HG03521 (cell line): ENCODE data around the gene SZRD1.

Experiments used
- ATAC-seq: cut with Tn5 transposase; IDR thresholded peaks from one replicate; pipeline ENCODE4 v1.9.1; 2021; ENCODE audit warnings: mild to moderate bottlenecking, moderate library complexity; ENCODE audit not compliant: unreplicated experiment

Gene SZRD1

DNA sequence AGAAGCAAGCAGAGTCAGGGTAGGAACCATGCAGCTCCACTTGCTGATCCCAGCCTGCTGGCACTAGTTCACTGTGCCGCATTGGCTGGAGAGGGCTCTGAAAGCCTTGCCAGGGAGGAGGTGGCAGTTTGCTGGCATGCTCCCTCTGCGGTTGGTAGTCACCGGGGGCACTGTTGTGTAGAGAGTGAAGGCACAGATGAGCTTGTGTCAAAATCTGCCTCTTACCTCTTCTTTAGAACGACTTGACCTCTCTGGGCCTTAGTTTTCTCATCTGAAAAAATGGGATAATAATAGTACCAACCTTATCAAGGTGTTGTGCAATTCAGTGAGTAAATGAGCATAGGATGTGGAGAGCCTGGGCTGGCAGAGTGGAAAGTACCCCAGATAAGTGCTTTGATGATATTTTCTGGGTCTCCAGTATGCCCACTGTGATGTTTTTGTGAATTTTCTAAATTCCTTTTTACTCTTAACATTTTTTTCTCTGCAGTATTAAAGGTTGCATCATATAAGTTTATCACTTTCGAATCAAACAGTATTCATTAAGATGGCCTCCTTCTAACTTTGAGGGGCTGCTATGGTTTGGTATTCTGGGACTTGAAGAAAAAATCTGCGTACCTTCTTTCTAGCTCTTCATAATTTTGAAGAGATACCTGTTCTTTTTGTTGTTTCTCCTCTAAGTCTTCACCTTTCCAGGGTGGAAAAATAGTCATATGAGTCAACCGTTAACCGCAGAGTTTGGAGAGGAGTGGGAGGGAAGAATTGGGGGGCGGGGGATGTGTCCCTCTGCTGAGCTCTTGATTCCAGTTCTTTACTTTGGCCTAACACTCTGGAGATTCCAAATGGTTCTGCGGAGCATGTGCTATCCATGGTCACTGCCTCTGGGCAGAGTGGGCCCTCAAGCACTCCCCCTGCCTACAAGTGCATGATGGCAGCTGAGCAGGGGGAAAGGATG is 26.8 kb downstream of the SZRD1 start:
- ATAC-seq, result no peak

DNA sequence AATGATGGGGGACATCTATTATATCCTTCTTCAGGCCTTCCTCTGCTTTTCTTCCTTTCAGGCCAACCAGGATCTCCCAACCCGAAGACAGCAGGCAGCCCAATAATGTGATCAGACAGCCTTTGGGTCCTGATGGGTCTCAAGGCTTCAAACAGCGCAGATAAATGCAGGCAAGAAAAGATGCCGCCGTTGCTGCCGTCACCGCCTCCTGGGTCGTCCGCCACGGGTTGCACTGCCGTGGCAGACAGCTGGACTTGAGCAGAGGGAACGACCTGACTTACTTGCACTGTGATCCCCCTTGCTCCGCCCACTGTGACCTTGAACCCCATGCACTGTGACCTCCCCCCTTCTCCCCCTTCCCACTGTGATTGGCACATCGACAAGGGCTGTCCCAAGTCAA is 27.9 kb downstream of the SZRD1 start:
- no peak for ATAC-seq

DNA sequence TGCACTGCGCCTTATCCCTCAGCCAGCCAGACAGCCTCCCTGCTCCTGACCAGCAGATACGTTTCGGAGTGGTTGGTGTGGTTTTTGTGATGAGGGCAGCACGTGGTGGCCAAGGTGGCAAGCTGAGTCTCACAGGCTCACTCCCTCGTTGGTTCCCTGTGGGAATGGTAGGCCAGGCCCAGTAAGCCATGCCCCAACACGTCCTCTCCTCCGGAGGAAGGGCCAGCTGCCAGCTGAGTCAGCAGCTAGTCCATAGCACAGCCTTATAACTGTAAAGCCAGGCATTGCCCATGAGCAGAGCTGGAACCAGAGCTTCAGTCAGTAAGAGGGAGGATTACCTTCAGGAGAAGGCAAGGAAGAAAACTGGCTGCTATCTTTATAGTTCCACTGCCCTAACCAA is 29.5 kb downstream of the SZRD1 start:
- ATAC-seq, result no peak

DNA sequence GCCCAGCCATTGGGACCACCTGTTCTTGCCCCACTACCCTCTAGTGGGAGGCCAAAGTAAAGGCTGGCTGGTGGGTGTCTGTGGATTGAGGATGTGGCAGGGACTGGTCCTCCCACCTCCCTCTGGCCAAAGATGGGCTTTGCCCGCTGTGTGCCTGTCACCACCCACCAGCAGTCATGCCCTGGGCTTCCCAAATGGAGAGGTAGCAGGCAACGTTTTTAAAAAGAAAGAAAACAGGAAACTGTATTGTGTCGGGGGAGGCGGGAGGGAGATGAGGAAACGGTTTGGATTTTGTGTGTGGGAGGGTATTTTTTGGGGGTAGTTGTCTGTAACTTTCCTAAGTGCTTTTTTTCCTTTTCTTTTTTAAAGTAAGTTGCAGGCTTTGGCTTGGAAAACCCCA is 30.1 kb downstream of the SZRD1 start:
- no peak for ATAC-seq

DNA sequence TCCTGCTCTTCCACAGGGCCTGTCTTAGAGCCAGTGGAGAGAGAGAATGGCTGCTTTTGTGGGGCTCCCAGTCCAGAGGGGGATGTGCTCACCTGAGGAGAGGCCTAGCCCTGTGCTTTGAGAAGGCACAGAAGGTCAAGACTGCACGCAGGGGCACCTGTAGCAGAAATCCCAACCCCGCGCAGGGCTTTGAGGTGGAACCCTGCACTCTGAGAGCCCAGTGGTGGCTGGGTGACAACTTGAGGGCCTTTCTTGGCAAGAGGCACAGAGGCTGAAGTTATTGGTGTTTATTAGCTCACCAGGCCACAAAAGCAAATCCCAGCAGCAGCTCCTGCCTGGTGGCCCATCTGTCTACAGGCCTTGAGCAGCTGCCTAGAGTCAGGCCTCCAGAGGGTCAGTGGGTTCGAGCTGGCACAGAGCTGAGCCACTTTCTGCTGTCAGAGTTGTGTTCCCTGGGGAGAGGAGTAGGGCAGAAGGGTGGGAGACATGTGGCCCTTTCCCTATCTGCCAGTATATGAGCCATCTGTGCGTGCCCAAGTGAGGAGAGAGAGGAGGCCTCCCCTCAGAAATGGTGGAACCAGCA is 31.4 kb downstream of the SZRD1 start:
- ATAC-seq, result no peak

DNA sequence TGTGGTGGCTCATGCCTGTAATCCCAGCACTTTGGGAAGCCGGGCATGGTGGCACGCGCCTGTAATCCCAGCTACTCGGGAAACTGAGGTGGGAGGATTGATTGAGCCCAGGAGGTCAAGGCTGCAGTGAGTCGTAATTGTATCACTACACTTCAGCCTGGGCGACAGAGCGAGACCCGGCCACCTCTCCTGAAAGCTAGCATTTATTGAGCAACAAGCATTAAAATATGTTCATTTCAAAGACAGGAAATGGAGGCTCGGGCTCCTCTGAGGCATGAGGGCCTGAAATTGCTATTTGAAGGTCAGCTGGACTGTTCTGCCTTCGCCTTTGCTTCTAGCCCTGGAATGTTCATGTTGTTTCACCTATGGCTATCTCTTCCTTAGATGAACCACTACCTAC is 35.7 kb downstream of the SZRD1 start:
- ATAC-seq, result no peak

DNA sequence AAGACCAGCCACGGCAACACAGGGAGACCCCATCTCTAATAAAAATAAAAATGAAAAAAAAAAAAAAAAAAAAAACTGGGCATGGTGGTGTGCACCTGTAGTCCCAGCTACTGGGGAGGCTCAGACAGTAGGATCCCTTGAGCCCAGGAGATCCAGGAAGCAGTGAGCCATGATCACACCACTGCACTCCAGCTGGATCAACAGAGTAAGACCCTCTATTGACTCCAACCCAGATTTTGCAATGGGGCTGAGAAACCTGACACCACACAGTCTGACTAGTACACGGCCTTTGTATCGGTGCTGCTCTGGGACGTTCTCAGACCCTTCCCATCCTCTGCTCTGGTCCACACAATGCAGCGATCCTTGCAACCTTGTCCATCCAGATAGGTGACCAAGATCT is 38.4 kb downstream of the SZRD1 start:
- ATAC-seq, result no peak

DNA sequence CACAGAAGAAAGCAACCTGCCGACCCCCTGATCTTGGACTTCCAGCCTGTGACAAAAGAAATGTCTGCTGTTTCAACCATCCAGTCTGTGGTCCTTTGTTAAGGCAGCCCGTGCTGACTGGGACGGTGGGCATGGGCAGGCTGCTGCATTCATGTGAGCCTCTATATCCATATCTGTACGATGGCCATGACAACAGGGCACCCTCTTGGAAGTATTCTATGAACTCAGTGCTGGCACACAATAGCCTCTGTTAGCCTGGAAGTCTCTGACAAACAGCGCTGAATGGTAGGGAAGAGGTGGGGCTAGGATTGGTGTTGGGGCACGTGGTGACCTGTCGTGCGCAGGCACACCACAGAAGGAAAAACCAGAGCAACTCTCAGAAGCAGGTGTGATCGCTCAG is 39.8 kb downstream of the SZRD1 start:
- ATAC-seq, result no peak

DNA sequence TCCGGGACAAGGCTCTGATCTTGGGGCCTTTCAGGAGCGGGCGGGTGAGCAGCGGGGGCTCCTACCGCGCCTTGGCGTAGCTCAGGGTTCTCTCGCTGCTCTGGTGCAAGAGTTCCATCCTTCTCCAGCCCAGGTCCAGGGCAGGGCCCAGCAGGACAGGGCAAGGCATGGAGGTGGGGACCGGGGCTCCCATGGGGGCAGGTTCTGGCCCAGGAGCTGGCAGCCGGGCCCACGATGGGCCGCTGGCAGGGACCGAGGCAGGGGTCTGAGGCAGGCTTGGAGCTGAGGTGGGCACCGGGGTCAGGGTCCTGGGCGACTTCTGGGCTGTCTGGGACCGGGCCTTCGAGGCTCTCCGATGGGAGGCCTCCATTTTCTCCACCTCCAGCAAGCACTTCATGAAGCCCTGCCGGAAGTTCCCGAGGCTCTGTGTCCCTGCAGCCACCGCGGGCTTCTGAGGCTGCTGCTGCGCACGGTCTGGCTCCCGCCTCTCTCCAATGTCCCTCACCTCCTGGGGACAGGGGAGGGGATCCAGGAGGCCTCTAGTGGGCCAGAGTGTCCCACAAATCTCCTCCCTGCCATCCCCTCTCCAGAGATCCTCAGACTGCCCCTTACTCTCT is 42.6 kb downstream of the SZRD1 start:
- no peak for ATAC-seq

DNA sequence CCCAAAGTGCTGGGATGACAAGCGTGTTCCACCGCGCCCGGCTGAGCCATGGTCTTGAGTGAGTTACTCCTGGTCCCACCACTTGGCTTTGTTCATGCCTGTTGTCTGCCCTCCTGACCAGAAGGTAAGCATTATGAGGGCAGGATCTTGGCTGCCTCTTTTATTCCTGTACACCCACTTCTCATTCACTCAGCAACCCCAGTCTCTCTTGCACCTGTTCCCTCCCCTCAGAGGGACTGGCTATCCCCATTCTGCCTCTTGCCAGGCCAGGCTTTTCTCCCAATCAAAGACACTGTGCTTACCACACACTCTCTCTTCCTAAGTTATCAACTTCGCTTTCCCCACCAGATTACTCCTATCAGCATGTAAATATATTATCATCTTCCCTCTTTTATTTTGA is 43.8 kb downstream of the SZRD1 start:
- no peak for ATAC-seq

DNA sequence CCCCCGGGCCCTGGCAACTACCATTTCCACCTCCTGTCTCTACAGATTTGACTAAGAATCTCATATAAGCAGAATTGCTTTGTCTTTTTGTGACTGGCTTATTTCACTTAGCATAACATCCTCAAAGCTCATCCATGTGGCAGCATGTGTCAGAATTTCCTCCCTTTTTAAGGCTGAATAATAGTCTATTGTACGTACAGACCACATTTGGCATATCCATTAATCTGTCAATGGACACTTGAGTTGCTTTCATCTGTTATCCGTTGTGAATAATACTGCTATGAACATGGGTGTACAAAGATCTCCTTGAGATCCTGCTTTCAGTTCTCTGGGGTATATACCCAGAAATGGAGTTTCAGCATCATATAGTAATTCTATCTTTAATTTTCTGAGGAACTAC is 46.1 kb downstream of the SZRD1 start:
- ATAC-seq, result no peak

DNA sequence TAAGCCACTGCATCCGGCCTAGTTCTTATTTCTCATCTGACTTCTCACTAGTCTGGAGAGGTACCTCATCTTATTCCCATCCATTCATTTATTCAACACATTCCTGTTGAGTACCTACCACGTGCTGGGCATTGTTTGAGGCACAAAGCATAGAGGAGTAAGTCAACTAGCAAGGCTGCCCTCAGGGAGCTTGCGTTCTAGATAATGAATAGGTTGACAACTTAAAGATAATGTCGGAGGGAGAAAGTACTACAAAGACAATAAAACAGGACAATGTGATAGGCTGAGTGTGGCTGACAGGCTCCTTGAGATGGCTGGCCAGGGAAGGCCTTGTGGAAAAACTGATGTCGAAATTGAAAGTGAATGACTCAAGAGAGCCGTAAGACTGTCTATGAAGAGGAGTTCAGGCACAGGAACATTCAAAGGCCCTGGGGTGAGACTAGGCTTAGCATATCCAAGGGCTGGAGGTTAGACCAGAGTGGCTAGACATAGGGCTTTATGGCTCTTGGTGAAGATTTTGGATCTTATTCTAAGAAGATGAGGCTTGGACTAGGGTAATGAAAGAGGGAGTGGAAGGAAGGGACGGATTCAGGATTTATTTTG is 51.9 kb downstream of the SZRD1 start:
- no peak for ATAC-seq

DNA sequence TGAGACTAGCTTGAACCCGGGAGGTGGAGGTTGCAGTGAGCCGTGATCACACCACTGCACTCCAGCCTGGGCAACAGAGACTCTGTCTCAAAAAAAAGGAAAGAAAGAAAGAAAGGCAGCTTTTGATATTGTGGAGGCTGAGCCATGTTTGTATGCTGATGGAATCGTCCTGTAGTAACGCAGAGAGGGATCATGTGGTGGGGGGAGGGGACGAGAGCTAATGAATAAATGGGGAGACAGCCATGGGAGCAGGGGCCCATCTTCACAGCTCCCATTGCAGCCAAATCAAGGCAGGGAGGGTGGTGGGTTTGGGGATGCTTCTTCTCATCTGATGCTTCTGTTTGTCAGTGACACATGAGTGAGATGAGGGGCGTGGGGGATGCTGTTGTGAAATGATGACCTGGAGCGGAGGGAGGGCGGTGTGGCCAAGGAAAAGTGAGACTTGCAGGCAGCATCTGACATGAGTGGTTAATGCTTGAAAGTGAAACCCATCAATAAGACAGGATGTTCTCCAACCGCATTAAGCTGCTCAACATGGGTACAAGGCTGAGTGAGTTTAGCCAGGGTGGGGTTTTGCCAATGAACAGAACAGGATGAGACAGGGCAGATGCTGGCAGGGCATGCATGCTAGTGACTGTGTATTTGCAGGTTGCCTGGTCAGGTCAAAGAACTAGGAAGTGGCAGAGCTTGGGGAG is 53.5 kb downstream of the SZRD1 start:
- ATAC-seq, result peak; percentile 69

DNA sequence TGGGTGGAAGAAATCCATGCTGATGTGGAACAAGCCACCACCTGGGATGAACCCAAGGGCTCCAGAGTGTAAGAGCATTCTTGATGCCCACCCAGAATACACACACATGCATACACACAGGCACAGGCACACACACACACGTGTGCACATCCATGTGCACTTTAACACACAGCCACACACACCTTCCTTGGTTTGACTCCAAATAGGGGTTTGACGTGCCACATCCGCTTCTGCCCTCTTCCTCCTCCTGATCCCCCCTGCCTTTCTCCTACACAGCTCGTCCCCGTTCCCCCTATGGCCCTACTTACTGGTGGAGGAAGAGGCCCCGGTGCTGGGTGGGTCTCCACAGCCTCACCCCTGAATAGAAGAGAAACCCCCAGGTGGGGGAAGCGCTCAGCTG is 54.2 kb downstream of the SZRD1 start:
- no peak for ATAC-seq

DNA sequence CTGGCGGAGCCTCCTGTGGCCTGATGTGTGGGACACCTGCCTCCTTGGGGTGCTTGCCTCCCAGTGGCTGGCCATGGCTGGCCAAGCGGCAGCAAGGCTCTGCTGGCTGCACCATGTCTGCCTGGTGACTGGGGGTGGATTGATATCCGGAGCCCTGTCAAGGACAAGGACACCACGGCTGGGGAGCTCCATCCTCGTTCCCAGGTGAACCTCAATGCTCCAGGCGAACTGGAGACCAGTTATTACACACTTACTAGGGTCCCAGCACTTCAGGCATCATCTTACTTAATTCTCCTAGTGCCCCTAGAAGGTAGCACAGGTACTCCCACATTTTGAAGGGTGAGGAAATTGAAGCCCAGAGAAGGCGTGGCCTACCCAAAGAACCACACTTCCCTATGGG is 55.0 kb downstream of the SZRD1 start:
- ATAC-seq, result no peak

DNA sequence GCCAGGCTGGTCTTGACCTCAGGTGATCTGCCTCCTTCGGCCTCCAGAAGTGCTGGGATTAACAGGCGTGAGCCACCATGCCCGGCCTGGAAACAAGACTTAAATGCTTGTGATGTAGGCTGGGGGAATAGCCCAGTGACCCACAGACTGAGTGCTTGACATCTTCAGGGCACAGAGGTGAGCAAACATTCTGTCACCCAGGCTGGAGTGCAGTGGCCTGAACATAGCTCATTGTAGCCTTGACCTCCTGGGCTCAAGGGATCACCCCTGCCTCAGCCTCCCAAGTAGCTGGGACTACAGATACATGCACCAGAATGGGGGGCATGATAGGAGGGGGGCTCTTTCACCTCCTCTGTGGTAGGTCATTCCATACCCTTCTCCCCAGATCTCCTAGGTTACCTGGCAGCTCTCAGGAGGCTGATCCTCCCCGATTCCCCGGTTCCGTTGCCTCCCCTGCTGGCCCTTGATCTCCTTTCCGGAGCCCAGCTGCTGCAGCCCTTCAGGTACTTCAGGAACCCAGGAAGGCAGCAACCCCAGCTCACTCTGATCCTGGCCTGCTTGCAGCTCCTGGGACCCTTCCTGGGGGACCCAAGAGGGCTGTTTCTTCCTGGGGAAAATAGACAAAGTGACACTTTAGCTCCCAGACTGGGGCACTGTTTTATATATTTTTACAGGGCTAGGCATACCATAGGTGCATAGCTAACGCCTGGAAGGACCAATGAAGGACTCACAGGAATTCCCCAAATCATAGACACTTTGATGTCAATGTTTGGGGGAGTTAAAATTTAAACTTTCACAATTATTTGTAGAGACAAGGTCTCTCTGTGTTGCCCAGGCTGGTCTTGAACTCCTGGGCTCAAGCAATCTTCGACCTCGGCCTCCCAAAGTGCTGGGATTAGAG is 58.3 kb downstream of the SZRD1 start:
- ATAC-seq, result no peak

DNA sequence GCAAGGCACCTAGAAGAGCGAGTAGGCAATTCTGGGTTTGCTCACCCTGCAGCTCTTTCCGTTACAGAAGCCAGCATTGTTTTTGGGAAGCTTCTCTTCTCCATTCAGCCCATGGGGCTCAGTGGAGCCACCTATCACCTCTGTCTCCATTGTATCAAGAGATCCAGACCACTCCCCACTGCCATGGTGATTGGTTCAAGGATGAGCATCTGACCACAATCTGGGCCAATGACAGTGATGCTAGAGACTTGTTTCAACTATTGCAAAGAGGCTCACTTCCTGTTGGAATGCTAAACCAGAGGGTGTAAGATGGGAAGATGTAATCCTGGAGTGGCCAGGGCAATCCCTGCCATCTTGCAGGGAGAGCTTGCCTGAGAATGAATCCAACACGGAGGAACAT is 63.6 kb downstream of the SZRD1 start:
- ATAC-seq, result no peak

DNA sequence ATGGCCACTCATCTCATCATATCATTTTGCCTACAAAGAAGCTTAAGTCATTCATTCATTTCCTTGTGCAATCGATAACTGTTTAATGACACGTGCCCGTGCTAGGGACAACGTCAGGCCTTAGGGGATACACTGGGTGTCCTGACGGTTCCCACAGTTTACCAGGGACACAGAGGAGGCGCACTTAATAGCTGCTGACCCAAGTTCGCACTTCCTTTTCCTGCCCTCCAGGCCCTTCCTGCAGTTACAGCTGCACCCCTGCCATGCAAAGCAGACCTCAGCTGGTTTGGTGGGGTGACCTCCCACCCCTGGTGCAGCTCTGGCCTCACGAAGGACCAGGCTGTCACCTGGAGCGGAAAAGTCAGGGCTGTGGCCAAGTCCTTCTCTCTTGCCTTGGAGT is 66.0 kb downstream of the SZRD1 start:
- ATAC-seq, result no peak

DNA sequence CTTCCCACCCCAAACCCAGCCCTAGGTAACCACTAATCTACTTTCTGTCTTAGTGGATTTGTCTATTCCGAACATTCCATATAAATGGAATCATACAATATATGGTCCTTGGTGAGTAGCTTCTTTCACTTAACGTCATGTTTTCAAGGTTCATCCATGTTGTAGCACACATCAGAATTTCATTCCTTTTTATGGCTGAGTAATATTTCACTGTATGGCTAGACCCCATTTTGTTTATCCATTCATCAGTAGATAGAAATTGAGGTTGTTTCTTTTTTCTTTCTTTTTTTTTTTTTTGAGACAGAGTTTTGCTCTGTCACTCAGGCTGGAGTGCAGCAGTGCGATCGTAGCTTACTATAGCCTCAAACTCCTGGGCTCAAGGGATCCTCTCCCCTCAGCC is 67.0 kb downstream of the SZRD1 start:
- ATAC-seq, result no peak

DNA sequence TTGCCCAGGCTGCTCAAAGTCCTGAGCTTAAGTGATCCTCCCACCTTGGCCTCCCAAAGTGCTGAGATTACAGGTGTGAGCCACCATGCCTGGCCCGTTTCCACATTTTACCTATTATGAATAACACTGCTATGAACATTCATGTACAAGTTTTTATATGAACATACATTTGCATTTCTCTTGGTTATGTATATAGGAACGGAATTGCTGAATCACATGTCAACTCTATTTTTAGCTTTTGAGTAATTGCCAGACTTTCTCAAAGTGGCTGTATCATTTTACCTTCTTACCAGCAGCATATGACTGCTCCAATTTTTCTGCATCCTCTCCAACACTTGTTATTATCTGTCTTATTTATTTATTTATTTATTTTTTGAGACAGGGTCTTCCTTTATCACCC is 67.5 kb downstream of the SZRD1 start:
- ATAC-seq, result no peak
